ENCODE results near the gene USO1.

- TF ChIP-seq CTCF (IDR thresholded peaks at IDR 0.05; ENCODE audit: low read depth, low read length) (no peak), POLR2A (IDR thresholded peaks at IDR 0.05; ENCODE audit: extremely low read depth, insufficient read length) (no peak), MAX (IDR thresholded peaks at IDR 0.05; ENCODE audit: low read depth, low read length) (no peak)
These were observed 9.1 kb upstream of the USO1 start for GRCh38 chr4:75715105-75715799.
